CD4-positive, alpha-beta T cell treated with Interleukin-1 beta for 1 hour (primary cell): ENCODE measurements around the gene SECTM1.

ENCODE experiments used
- DNase-seq, 2 donors: peaks; one replicate each; pipeline ENCODE4 v3.0.0-alpha.2; 2020 to 2022

Gene SECTM1

GRCh38 chr17:82277851-82278250 lies 55.7 kb downstream of the SECTM1 start:
- DNase-seq, result no peak

- DNase-seq, result no peak
Observed at GRCh38 chr17:82276938-82277337, 56.6 kb downstream of the SECTM1 start.

- DNase-seq, result no peak
Observed at GRCh38 chr17:82275326-82275725, 58.2 kb downstream of the SECTM1 start.

GRCh38 chr17:82274134-82275020 lies 59.2 kb downstream of the SECTM1 start:
- DNase-seq, result no peak

- DNase-seq, result peak; percentile 90 to 91
Observed at GRCh38 chr17:82273327-82274133, 60.0 kb downstream of the SECTM1 start, which contains the start of gene CSNK1D. CSNK1D (minus strand) TSS chr17:82273700; CDS start chr17:82273381, 319 bp downstream.

GRCh38 chr17:82272495-82273326 lies 60.9 kb downstream of the SECTM1 start:
- DNase-seq, result peak; percentile 52 to 61

- DNase-seq, result no peak
Observed at GRCh38 chr17:82271401-82271800, 62.2 kb downstream of the SECTM1 start.
